Measurements from ENCODE around the gene TPCN1. TPM values are rescaled to one million over a fixed set of nuclear protein-coding genes. Genes with fewer than 3 reads are reported as not detected.

The TPCN1 gene
- total RNA-seq, 1 donor from 2014 or later, result 51.9 TPM

DNA sequence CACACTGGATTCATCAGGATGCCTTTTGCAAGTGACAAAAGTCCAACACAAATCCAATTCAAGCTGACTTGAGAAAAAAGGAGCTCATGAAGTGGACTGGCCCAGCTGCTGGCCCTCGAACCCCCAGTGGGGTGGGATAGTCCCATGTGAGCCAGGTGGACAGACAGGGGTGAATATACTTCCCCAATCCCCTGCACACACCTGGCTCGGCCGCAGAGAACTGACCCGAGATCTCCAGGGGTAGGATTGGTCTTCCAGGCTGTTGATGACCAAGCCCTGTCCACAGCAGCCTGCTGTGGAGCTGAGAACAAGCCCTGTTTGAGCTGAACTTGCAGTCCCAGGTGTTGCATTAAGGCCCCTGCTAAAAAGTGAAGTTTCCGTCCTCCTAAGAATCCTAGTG is 56.2 kb downstream of the TPCN1 start:
- peaks cover 69% of the 10 kb centered on the region for H3K36me3 ChIP-seq

DNA sequence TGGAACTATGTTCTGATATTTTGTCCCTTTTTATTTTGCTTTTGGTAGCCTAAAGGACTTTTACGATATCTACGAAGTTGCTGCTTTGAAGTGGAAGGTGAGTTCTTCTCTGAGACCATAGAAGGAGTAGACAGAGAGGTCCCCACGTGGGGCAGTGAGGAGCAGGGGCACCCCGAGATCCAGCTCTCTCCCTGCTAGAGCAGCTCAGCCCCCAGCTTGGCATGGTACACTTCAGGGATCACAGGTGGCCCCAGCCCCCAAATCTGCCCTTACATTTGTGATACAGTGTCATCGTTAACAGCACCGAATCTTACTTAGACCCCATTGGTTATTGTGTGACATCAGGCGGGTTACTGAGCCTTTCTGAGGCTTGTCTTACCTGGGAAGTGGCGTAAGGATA is 56.9 kb downstream of the TPCN1 start:
- peak; percentile 20 for DNase-seq
- Histone ChIP-seq H3K36me3 (peaks cover 63% of the 10 kb centered on the region), H3K4me3 (no peak overlapping the region), H3K27ac (no peak overlapping the region), H3K4me1 (peaks cover 3% of the 10 kb centered on the region), H3K27me3 (no peaks in the 10 kb centered on the region), H3K9me3 (no peaks in the 10 kb centered on the region)
- no peak for ATAC-seq
- TF ChIP-seq, protein P1, sequence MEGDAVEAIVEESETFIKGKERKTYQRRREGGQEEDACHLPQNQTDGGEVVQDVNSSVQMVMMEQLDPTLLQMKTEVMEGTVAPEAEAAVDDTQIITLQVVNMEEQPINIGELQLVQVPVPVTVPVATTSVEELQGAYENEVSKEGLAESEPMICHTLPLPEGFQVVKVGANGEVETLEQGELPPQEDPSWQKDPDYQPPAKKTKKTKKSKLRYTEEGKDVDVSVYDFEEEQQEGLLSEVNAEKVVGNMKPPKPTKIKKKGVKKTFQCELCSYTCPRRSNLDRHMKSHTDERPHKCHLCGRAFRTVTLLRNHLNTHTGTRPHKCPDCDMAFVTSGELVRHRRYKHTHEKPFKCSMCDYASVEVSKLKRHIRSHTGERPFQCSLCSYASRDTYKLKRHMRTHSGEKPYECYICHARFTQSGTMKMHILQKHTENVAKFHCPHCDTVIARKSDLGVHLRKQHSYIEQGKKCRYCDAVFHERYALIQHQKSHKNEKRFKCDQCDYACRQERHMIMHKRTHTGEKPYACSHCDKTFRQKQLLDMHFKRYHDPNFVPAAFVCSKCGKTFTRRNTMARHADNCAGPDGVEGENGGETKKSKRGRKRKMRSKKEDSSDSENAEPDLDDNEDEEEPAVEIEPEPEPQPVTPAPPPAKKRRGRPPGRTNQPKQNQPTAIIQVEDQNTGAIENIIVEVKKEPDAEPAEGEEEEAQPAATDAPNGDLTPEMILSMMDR (IDR thresholded peaks at IDR 0.05), result no peak
- intact Hi-C loops (cut with DNase I), result no loop called here

More for the DNA sequence above, 56.2 kb downstream of the TPCN1 start:
- TF ChIP-seq, protein P1 (IDR thresholded peaks at IDR 0.05), result no peak
- DNase-seq (peak; percentile 52), ATAC-seq (no peak)
- Histone ChIP-seq H3K9me3 (no peaks in the 10 kb centered on the region), H3K4me1 (peaks cover 9% of the 10 kb centered on the region), H3K4me3 (no peak overlapping the region), H3K27ac (no peak overlapping the region), H3K27me3 (no peaks in the 10 kb centered on the region)
- intact Hi-C loops (cut with DNase I), result no loop called here

- peak; percentile 22 for DNase-seq
- no peak for ATAC-seq
- TF ChIP-seq, protein P1 (IDR thresholded peaks at IDR 0.05), result no peak
- H3K4me3 ChIP-seq, result no peak overlapping the region
- no peaks in the 10 kb centered on the region for H3K27me3 ChIP-seq
- intact Hi-C loops (cut with DNase I), result no loop called here
- H3K4me1 ChIP-seq, result no peaks in the 10 kb centered on the region
- H3K27ac ChIP-seq, result no peak overlapping the region
- H3K36me3 ChIP-seq, result peaks cover 61% of the 10 kb centered on the region
- no peaks in the 10 kb centered on the region for H3K9me3 ChIP-seq
Observed at GRCh38 chr12:113278633-113279032, 57.4 kb downstream of the TPCN1 start.

DNA sequence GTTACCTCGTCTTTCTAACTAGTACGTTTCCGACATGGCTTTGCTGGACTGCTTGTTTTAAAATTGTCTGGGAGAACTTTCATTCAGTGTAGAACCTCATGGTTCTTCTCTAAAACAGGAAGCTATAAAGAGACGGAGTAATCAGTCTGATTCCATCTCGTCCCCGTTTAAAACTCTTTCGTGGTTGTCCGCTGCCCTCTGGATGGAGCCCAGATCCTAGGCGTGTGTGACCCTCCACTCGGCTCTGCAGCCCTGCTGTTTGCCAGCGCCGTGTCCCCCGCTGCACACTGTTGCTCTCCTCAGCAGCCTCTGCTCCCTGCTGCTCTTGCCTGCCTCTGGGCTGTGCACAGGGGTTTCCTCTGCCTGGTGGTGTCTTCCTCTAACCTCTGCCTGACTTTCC is 63.5 kb downstream of the TPCN1 start:
- TF ChIP-seq, protein P1 (IDR thresholded peaks at IDR 0.05), result no peak
- no peak overlapping the region for H3K4me3 ChIP-seq
- H3K9me3 ChIP-seq, result no peaks in the 10 kb centered on the region
- no peaks in the 10 kb centered on the region for H3K4me1 ChIP-seq
- intact Hi-C loops (cut with DNase I), result no loop called here
- no peaks in the 10 kb centered on the region for H3K27me3 ChIP-seq
- DNase-seq (no peak), ATAC-seq (no peak)
- no peak overlapping the region for H3K27ac ChIP-seq
- peaks cover 66% of the 10 kb centered on the region for H3K36me3 ChIP-seq

DNA sequence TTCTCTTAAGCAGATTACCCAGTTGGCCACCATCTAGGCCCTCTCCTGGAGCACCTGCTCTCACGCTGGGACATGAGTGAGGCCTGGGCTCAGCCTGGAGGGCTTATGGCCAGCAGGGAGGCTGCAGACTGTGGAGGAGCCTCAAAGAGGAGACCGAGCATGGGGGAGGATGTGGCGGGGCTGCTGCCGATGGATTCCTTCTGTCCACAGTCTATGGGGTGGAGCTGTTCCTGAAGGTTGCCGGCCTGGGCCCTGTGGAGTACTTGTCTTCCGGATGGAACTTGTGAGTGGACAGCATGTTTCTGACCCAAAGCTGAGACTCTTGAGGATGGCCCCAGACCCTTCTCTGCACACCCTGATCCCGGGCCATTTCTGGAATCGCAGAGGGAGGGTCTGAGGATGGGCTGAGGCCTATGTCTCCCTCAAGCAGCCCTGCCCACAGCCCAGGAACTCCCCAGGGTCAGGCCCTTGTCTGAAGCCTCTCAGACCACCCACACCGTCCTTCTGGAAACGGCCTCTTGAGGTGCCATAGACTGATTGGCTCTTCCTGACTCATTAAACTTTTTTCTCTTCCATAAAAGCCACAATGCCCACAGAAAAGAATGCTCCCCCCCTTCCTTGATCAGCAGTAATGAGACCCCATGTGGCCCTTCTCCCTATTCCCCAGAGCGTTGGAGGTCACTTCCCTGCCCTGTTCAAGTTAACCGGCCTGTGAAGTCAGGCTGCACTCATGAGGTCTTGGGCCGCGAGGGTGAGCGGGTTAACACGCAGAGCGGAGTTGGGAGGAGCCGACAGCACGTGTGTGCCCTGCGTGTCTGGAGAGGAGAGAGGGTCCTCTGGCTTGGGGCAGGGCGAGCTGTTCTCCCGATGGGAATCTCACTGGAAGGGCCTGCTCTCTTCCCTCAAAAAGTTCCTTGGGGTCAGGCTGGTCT is 64.7 kb downstream of the TPCN1 start:
- ATAC-seq (peak; percentile 36), DNase-seq (no peak)
- H3K4me3 ChIP-seq, result no peak overlapping the region
- no peak overlapping the region for H3K27ac ChIP-seq
- peaks cover 67% of the 10 kb centered on the region for H3K36me3 ChIP-seq
- no peaks in the 10 kb centered on the region for H3K4me1 ChIP-seq
- H3K27me3 ChIP-seq, result no peaks in the 10 kb centered on the region
- TF ChIP-seq, protein P1 (IDR thresholded peaks at IDR 0.05), result no peak
- no peaks in the 10 kb centered on the region for H3K9me3 ChIP-seq
- intact Hi-C loops (cut with DNase I), result no loop called here

Measured in upper lobe of right lung (tissue), 1 donor.